Measurements from ENCODE around the gene SHKBP1.
"Not testable (repeated sequence)": the region's sequence is repeated elsewhere in the genome, so short reads cannot be mapped to it uniquely, and the experiment has no call there.

The SHKBP1 gene

GRCh38 chr19:40616178-40616577 lies 39.5 kb downstream of the SHKBP1 start:
- no peak for DNase-seq

- DNase-seq: no peak
Measured at GRCh38 chr19:40616941-40617340, 40.3 kb downstream of the SHKBP1 start.

GRCh38 chr19:40617961-40618360 lies 41.3 kb downstream of the SHKBP1 start:
- no peak for DNase-seq

GRCh38 chr19:40619333-40620160 lies 42.9 kb downstream of the SHKBP1 start:
- no peak for DNase-seq

GRCh38 chr19:40620161-40620485 lies 43.5 kb downstream of the SHKBP1 start:
- no peak for DNase-seq

- no peak for DNase-seq
Measured at GRCh38 chr19:40621283-40621682, 44.6 kb downstream of the SHKBP1 start.

GRCh38 chr19:40621966-40622772 lies 45.5 kb downstream of the SHKBP1 start:
- DNase-seq: no peak

- no peak for DNase-seq
Measured at GRCh38 chr19:40622773-40623075, 46.1 kb downstream of the SHKBP1 start.

GRCh38 chr19:40623403-40624251 lies 47.0 kb downstream of the SHKBP1 start:
- no peak for DNase-seq

- DNase-seq: not testable (repeated sequence)
Measured at GRCh38 chr19:40624369-40625153, 47.9 kb downstream of the SHKBP1 start.

- DNase-seq: no peak
Measured at GRCh38 chr19:40625406-40626120, 48.9 kb downstream of the SHKBP1 start.

GRCh38 chr19:40626918-40627317 lies 50.2 kb downstream of the SHKBP1 start:
- no peak for DNase-seq

- DNase-seq: no peak
Measured at GRCh38 chr19:40627486-40628279, 51.0 kb downstream of the SHKBP1 start.

- DNase-seq: no peak
Measured at GRCh38 chr19:40629346-40629745, 52.7 kb downstream of the SHKBP1 start.

- no peak for DNase-seq
Measured at GRCh38 chr19:40630571-40631160, 54.0 kb downstream of the SHKBP1 start.

GRCh38 chr19:40632311-40633036 lies 55.8 kb downstream of the SHKBP1 start:
- no peak for DNase-seq

- no peak for DNase-seq
Measured at GRCh38 chr19:40633207-40633606, 56.5 kb downstream of the SHKBP1 start.

GRCh38 chr19:40638327-40638726 lies 61.7 kb downstream of the SHKBP1 start:
- no peak for DNase-seq

- DNase-seq: no peak
Measured at GRCh38 chr19:40639638-40639982, 62.9 kb downstream of the SHKBP1 start.

- DNase-seq: no peak
Measured at GRCh38 chr19:40640744-40641143, 64.1 kb downstream of the SHKBP1 start.

All from activated CD4-positive, alpha-beta T cell treated with anti-CD3 and anti-CD28 coated beads for 1 hour (primary cell).